GM12874 (cell line): Measurements from ENCODE around the gene ARF1.

Source experiments
- TF ChIP-seq, protein P1 (sequence below): IDR thresholded peaks from 2 replicates; pipeline ENCODE4 v1.5.1; 2011; ENCODE audit warnings: low read depth, mild to moderate bottlenecking, control low read depth, low read length, moderate library complexity; ENCODE audit not compliant: insufficient read depth

The ARF1 gene

DNA sequence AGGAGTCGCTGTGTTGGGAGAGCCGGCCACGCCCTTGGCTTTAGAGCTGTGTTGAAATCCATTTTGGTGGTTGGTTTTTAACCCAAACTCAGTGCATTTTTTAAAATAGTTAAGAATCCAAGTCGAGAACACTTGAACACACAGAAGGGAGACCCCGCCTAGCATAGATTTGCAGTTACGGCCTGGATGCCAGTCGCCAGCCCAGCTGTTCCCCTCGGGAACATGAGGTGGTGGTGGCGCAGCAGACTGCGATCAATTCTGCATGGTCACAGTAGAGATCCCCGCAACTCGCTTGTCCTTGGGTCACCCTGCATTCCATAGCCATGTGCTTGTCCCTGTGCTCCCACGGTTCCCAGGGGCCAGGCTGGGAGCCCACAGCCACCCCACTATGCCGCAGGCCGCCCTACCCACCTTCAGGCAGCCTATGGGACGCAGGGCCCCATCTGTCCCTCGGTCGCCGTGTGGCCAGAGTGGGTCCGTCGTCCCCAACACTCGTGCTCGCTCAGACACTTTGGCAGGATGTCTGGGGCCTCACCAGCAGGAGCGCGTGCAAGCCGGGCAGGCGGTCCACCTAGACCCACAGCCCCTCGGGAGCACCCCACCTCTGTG, 15.9 kb downstream of the ARF1 start:
- TF ChIP-seq, protein P1, sequence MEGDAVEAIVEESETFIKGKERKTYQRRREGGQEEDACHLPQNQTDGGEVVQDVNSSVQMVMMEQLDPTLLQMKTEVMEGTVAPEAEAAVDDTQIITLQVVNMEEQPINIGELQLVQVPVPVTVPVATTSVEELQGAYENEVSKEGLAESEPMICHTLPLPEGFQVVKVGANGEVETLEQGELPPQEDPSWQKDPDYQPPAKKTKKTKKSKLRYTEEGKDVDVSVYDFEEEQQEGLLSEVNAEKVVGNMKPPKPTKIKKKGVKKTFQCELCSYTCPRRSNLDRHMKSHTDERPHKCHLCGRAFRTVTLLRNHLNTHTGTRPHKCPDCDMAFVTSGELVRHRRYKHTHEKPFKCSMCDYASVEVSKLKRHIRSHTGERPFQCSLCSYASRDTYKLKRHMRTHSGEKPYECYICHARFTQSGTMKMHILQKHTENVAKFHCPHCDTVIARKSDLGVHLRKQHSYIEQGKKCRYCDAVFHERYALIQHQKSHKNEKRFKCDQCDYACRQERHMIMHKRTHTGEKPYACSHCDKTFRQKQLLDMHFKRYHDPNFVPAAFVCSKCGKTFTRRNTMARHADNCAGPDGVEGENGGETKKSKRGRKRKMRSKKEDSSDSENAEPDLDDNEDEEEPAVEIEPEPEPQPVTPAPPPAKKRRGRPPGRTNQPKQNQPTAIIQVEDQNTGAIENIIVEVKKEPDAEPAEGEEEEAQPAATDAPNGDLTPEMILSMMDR: no peak

DNA sequence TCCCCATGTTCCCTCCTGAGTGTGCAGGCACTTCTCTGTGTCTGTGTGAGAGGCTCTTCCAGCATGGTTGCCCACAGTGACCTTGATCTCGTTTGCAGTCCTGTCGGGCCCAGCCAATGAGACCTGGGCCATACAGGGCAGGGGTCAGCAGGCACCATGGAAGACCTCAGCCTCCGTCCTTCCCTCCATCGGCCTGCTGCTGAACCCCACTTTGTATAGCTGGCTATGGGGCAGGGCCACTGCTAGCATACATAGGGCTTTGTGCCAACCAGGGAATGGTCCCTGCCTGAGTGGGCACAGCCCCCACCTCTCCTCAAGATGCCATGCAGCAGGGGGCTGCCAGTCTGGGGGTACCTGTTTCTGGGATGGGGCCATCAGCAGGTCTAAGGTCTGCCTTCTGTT, 16.8 kb downstream of the ARF1 start:
- TF ChIP-seq, protein P1: no peak

DNA sequence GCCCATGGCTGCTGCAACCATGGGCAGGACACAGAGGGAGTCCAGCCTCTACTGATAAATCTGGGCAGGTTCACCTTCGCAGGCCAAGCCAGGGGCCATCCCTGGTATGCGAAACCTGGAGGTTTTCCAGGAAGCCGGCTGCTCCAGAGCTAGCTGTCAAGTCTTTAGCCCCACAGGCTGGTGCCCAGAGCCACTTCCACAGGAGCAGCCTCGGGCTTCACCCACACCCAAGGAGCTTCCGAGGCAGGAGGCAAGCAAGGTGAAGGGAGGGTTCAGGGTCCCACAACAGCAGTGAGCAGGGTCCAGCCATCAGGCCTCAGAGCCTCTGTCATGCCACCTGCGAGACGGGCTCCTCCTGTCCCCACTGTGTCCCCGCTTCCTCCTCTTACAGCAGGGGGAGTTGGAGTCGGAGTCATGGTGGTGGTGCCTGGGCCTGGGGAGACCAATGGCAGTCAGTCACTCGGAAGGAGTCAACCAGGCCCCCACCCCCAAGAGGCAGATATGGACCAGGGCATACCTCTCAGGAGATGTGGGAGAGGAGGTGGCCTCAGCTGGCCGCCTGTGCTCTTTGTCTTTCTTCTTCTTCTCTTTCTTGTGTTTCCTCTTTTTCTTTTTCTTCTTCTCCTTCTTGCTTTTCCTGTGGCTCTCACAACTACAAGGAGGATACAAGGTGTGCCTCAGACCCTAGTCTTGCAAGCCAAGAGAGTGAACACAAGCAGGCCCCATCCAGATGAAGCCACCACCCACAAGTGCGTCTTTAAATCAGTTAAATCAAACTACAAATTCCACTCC, 18.5 kb downstream of the ARF1 start:
- TF ChIP-seq, protein P1: no peak

DNA sequence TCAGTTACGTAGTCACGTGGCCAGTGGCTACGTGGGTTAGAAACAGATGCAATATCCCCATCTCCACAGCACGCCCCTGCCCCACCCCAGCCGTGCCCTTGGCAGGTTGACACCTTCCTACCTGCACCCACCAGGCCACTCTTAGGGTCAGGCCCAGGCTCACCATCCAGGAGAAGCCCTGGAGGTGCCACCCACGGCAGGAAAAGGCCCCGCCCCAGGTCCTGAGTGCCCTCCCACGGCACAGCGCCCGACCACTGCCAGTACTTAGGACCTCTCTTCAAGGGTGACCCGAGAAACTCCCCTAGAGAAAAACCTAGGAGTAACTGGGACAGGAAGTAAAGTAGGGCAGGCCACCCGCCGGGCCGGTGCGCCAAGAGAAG, 19.1 kb downstream of the ARF1 start:
- TF ChIP-seq, protein P1: no peak

DNA sequence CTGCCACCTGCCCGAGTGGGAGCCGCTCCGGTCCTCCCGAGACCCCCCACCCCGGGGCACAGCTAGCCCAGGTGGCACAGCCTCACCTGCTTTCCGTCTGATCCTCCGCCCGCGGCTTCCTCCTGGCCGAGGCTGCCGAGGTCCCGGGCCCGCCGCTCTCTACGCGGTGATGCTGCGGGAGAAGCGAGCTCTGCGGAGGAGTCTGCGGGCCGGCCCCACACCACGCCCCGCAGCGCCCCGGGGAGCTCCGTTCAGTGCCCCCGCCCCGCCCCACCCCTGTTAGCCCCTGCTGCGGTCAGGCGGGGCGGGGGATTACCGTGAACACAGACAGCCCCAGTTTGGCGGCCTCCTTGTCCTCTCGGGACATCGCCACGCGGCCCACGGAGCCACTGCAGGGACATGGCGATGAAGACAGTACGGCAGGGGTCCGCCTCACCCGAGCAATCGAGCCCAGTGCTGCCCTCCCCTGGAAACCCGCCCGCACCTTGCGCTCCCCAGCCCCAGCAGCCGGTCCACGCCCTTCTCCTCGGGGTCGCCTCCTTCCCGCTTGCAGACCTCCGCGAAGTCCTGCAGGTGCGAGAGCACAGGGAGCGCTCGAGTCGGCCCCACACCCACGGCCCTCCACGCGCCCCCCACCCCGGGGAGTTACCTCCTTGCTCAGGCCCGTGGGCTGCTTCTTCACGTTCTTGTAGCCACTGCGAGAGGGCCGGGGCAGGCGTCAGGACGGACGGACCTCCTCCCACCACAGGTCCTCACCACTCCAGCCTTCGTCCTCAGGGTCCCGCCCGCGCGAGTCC, 19.7 kb downstream of the ARF1 start:
- TF ChIP-seq, protein P1: peak; percentile 48

DNA sequence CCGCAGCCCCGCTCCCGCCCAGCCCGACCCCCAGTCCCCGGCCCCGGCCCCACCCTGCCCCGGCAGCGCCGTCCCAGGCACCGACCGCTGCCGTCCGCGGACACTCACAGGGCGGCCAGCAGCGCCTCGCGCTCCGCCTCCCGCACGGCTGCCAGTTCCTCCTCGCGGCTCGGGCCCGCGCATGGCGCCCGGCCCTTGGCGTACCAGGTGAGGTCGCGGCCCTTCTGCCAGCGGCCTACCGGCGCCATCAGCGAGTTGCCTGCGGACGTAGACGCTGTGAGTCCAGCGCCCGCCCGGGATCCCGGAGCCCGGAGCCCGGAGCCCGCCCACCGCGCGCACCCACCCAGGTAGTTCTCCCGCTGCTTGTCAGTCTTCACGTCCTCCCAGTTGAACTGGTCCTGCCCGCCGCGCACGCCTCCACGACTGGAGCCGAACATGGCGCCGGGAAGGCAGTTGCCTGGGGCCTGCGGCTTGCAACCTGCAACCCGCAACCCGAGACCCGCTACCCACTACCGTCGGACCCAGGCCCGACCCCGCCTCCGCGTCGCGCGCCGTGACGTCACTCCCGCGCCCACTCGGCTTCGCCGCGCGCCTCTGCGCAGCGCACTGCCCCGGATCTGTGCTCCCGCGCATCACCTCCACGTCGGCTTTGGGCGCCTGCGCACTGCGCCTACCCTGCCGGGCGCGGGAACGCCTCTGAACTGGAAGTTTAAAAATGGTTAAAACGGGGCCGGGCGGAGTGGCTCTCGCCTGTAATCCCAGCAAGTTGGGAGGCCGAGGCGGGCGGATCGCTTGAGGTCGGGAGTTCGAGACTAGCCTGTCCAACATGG, 20.5 kb downstream of the ARF1 start, which contains the start of gene C1orf35:
TSS of gene C1orf35 (minus strand) at position 535 of the 830 bp plus-strand sequence. CDS start at position 437, 98 bp downstream.
- TF ChIP-seq, protein P1: no peak
